ENCODE data around the gene OR4K5.

The OR4K5 gene

DNA sequence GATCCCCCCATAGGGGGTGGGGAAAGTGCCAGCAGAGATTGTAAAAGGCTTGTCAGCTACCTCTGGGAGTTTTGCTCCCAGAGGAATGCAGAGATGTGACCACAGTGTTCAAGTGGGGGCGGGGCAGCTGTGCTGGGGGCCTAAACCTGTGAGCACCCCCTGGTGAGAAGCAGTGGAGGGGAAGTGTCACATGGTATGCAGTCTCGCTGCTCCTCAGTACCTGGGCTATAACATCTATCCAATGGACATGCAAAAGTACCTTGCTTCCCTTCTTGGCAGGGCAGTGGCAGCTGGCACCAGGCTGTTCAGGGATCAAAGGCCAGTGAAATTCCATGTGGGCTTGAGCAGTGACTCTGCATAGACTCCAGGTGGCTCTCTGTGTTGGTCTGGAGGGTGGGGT, 25.1 kb upstream of the OR4K5 start:
- Histone ChIP-seq H3K9me3 (ENCODE audit: insufficient read depth, low read length) (peaks cover 9% of the 10 kb centered on the region; the same call in 1 of the 2 replicates), H3K27me3 (ENCODE audit: low read depth, low read length) (no peaks in the 10 kb centered on the region), H3K36me3 (replicated peaks; ENCODE audit: low read depth, low read length) (no peaks in the 10 kb centered on the region), H3K9ac (ENCODE audit: low read length) (no peak overlapping the region), H3K4me1 (ENCODE audit: low read length) (no peaks in the 10 kb centered on the region), H2AFZ (ENCODE audit: low read depth, low read length) (no peak overlapping the region), H3K79me2 (ENCODE audit: low read length) (no peaks in the 10 kb centered on the region), H3K27ac (ENCODE audit: low read length) (no peak overlapping the region), H3K4me3 (ENCODE audit: low read length) (no peak overlapping the region), H3K4me2 (ENCODE audit: low read length) (no peak overlapping the region), H4K20me1 (ENCODE audit: insufficient read depth, low read length) (no peaks in the 10 kb centered on the region)
- no peak for TF ChIP-seq EZH2phosphoT487 (IDR thresholded peaks at IDR 0.05; ENCODE audit: low read depth)
- TF ChIP-seq, protein P1, sequence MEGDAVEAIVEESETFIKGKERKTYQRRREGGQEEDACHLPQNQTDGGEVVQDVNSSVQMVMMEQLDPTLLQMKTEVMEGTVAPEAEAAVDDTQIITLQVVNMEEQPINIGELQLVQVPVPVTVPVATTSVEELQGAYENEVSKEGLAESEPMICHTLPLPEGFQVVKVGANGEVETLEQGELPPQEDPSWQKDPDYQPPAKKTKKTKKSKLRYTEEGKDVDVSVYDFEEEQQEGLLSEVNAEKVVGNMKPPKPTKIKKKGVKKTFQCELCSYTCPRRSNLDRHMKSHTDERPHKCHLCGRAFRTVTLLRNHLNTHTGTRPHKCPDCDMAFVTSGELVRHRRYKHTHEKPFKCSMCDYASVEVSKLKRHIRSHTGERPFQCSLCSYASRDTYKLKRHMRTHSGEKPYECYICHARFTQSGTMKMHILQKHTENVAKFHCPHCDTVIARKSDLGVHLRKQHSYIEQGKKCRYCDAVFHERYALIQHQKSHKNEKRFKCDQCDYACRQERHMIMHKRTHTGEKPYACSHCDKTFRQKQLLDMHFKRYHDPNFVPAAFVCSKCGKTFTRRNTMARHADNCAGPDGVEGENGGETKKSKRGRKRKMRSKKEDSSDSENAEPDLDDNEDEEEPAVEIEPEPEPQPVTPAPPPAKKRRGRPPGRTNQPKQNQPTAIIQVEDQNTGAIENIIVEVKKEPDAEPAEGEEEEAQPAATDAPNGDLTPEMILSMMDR (IDR thresholded peaks at IDR 0.05; ENCODE audit: low read depth, low read length) = no peak

- Histone ChIP-seq H3K36me3 (replicated peaks; ENCODE audit: low read depth, low read length) (no peaks in the 10 kb centered on the region), H2AFZ (ENCODE audit: low read depth, low read length) (no peak overlapping the region), H3K4me2 (ENCODE audit: low read length) (no peak overlapping the region), H4K20me1 (ENCODE audit: insufficient read depth, low read length) (no peaks in the 10 kb centered on the region), H3K4me3 (ENCODE audit: low read length) (no peak overlapping the region), H3K27ac (ENCODE audit: low read length) (no peak overlapping the region), H3K9me3 (ENCODE audit: insufficient read depth, low read length) (no peaks in the 10 kb centered on the region), H3K27me3 (ENCODE audit: low read depth, low read length) (no peaks in the 10 kb centered on the region), H3K79me2 (ENCODE audit: low read length) (no peaks in the 10 kb centered on the region), H3K9ac (ENCODE audit: low read length) (no peak overlapping the region), H3K4me1 (ENCODE audit: low read length) (no peaks in the 10 kb centered on the region)
- TF ChIP-seq, protein P1 (IDR thresholded peaks at IDR 0.05; ENCODE audit: low read depth, low read length) = no peak
- TF ChIP-seq EZH2phosphoT487 (IDR thresholded peaks at IDR 0.05; ENCODE audit: low read depth) = no peak
Observed at GRCh38 chr14:19900999-19901398, 19.4 kb upstream of the OR4K5 start.

DNA sequence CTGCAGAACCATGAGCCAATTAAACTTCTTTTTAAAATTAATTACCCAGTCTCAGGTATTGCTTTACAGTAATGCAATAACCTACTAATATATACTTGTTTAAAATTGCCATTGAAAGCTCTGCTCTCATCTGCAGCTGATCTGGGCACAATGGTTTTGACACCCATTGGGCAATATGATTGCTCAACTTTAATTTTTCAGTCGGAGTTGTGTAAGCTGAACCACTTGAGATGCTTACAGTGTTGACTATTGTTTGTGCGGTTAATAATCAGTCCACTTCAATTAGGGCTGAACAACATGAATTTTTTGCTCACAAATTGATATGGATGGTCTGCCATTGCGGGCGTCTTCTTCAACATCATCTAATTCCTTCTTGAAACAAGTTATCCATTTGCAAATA, 18.0 kb upstream of the OR4K5 start:
- Histone ChIP-seq H3K9me3 (ENCODE audit: insufficient read depth, low read length) (no peaks in the 10 kb centered on the region), H3K36me3 (replicated peaks; ENCODE audit: low read depth, low read length) (no peaks in the 10 kb centered on the region), H2AFZ (ENCODE audit: low read depth, low read length) (no peak overlapping the region), H3K4me2 (ENCODE audit: low read length) (no peak overlapping the region), H3K27ac (ENCODE audit: low read length) (no peak overlapping the region), H3K9ac (ENCODE audit: low read length) (no peak overlapping the region), H3K4me3 (ENCODE audit: low read length) (no peak overlapping the region), H3K4me1 (ENCODE audit: low read length) (no peaks in the 10 kb centered on the region), H4K20me1 (ENCODE audit: insufficient read depth, low read length) (no peaks in the 10 kb centered on the region), H3K27me3 (ENCODE audit: low read depth, low read length) (no peaks in the 10 kb centered on the region), H3K79me2 (ENCODE audit: low read length) (no peaks in the 10 kb centered on the region)
- TF ChIP-seq, protein P1 (IDR thresholded peaks at IDR 0.05; ENCODE audit: low read depth, low read length) = no peak
- TF ChIP-seq EZH2phosphoT487 (IDR thresholded peaks at IDR 0.05; ENCODE audit: low read depth) = no peak

GRCh38 chr14:19906665-19907064, 13.7 kb upstream of the OR4K5 start:
- Histone ChIP-seq H3K9ac (ENCODE audit: low read length) (no peak overlapping the region), H3K9me3 (ENCODE audit: insufficient read depth, low read length) (no peaks in the 10 kb centered on the region), H3K4me3 (ENCODE audit: low read length) (no peak overlapping the region), H3K36me3 (replicated peaks; ENCODE audit: low read depth, low read length) (no peaks in the 10 kb centered on the region), H3K79me2 (ENCODE audit: low read length) (no peaks in the 10 kb centered on the region), H3K27ac (ENCODE audit: low read length) (no peak overlapping the region), H3K4me1 (ENCODE audit: low read length) (no peaks in the 10 kb centered on the region), H4K20me1 (ENCODE audit: insufficient read depth, low read length) (no peaks in the 10 kb centered on the region), H2AFZ (ENCODE audit: low read depth, low read length) (no peak overlapping the region), H3K4me2 (ENCODE audit: low read length) (no peak overlapping the region), H3K27me3 (ENCODE audit: low read depth, low read length) (no peaks in the 10 kb centered on the region)
- TF ChIP-seq, protein P1 (IDR thresholded peaks at IDR 0.05; ENCODE audit: low read depth, low read length) = no peak
- TF ChIP-seq EZH2phosphoT487 (IDR thresholded peaks at IDR 0.05; ENCODE audit: low read depth) = no peak
